LNCAP (cell line): ENCODE measurements around the gene MAST2.

ENCODE experiments used
- CTCF ChIP-seq: fragments of 450-650 bp; IDR thresholded peaks from 2 replicates; pipeline ENCODE4 v1.5.1; 2017; ENCODE audit warnings: mild to moderate bottlenecking

MAST2 gene

DNA sequence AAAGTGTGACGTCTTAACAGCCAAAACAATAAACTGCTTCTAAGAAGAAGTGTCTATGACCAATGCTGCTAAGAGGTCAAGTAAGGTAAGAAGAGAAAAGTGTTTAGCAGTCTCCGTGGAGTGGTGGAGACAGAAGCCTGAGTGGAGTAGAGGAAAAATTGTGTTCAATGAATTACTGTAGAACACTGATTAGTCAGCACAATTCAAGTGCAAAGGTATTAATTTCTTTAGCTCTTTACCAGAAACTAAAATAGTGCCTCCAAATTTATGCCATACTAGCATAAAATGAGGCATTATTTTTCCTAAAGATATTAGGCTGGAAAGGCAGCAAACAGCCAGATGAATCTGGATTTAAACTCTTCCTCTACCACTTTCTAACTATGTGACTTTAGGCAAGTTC lies 272.9 kb downstream of the MAST2 start:
- no peak for TF ChIP-seq CTCF

GRCh38 chr1:46077644-46078043 lies 274.2 kb downstream of the MAST2 start:
- no peak for TF ChIP-seq CTCF

- TF ChIP-seq CTCF = no peak
These were observed 276.8 kb downstream of the MAST2 start for GRCh38 chr1:46080257-46080656.

GRCh38 chr1:46081206-46081605 lies 277.8 kb downstream of the MAST2 start:
- no peak for TF ChIP-seq CTCF

DNA sequence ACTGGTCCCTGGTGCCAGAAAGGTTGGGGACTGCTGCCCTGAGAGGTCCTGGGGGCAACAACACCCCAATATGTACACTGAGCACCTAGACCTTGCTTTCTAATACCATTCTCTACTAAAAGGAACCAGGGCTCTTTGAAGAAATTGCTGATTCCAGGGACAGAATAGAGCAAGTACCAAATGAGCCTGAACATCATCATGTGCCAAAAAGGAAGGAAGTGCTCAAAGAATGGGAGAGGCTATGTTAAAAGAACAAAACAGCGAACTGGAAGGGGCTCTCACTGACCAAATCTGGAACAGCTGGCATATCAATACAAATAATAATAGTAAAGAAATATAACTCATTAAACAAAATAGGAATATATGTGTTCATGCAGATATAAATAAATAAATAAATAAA lies 278.2 kb downstream of the MAST2 start:
- no peak for TF ChIP-seq CTCF

GRCh38 chr1:46083579-46083978 lies 280.2 kb downstream of the MAST2 start:
- TF ChIP-seq CTCF = no peak

- TF ChIP-seq CTCF = no peak
These were observed 281.4 kb downstream of the MAST2 start for GRCh38 chr1:46084553-46085451.
